ENCODE results near the gene PPP3R1. TPM values are rescaled to one million over a fixed set of nuclear protein-coding genes. Genes with fewer than 3 reads are reported as not detected.

Gene PPP3R1
- total RNA-seq, 1 experiment from 2014 or later = 83.8 TPM

GRCh38 chr2:68223419-68223818, 28.9 kb downstream of the PPP3R1 start:
- intact Hi-C loops (cut with micrococcal nuclease; ENCODE audit: unreplicated experiment) = no loop called here
- BruUV-seq (replicated peaks) = no TSS peak
- POLR2A ChIA-PET (ENCODE audit: low non-redundant PET) = interaction anchor here (0.6 kb wide), 1 partner anchor 13 kb away, joined by 3 read pairs; no protein-coding TSS in a partner anchor

GRCh38 chr2:68222287-68222686, 30.0 kb downstream of the PPP3R1 start:
- CTCF ChIA-PET = no interaction called here
- Histone ChIP-seq H3K9me3 (ENCODE audit: low read depth, low read length, poor library complexity, severe bottlenecking) (peaks cover 12% of the 10 kb centered on the region), H3K36me3 (ENCODE audit: insufficient read depth, low read length, poor library complexity, severe bottlenecking) (peaks cover 8% of the 10 kb centered on the region), H3K4me3 (ENCODE audit: low read depth, low read length, poor library complexity, severe bottlenecking) (no peak overlapping the region), H3K4me1 (ENCODE audit: insufficient read depth, low read length, poor library complexity, severe bottlenecking) (peaks cover 25% of the 10 kb centered on the region), H3K27ac (ENCODE audit: low read depth, low read length, poor library complexity, severe bottlenecking) (no peak overlapping the region), H3K27me3 (replicated peaks; ENCODE audit: insufficient read depth, low read depth, low read length, poor library complexity) (no peaks in the 10 kb centered on the region)
- POLR2A ChIA-PET (ENCODE audit: low non-redundant PET) = no interaction called here
- intact Hi-C loops (cut with micrococcal nuclease; ENCODE audit: unreplicated experiment) = no loop called here
- no TSS peak for BruUV-seq (replicated peaks)
- no peak for DNase-seq (ENCODE audit: low spot score)
- TF ChIP-seq EZH2 (IDR thresholded peaks at IDR 0.05; ENCODE audit: borderline replicate concordance, low read depth, low read length, poor library complexity, severe bottlenecking) (no peak), CTCF (conservative IDR thresholded peaks at IDR 0.05; ENCODE audit: low read depth, low read length) (no peak)

More at GRCh38 chr2:68223419-68223818, 28.9 kb downstream of the PPP3R1 start:
- peaks cover 12% of the 10 kb centered on the region for H3K9me3 ChIP-seq (ENCODE audit: low read depth, low read length, poor library complexity, severe bottlenecking)
- no peak for TF ChIP-seq CTCF (conservative IDR thresholded peaks at IDR 0.05; ENCODE audit: low read depth, low read length)
- TF ChIP-seq EZH2 (IDR thresholded peaks at IDR 0.05; ENCODE audit: borderline replicate concordance, low read depth, low read length, poor library complexity, severe bottlenecking) = no peak
- H3K27me3 ChIP-seq (replicated peaks; ENCODE audit: insufficient read depth, low read depth, low read length, poor library complexity) = no peaks in the 10 kb centered on the region
- H3K4me1 ChIP-seq (ENCODE audit: insufficient read depth, low read length, poor library complexity, severe bottlenecking) = peaks cover 16% of the 10 kb centered on the region
- CTCF ChIA-PET = no interaction called here
- no peak overlapping the region for H3K4me3 ChIP-seq (ENCODE audit: low read depth, low read length, poor library complexity, severe bottlenecking)
- DNase-seq (ENCODE audit: low spot score) = no peak
- H3K36me3 ChIP-seq (ENCODE audit: insufficient read depth, low read length, poor library complexity, severe bottlenecking) = peaks cover 8% of the 10 kb centered on the region
- H3K27ac ChIP-seq (ENCODE audit: low read depth, low read length, poor library complexity, severe bottlenecking) = no peak overlapping the region

GRCh38 chr2:68218343-68218901, 33.9 kb downstream of the PPP3R1 start:
- DNase-seq (ENCODE audit: low spot score) = no peak
- no peak overlapping the region for H3K4me3 ChIP-seq (ENCODE audit: low read depth, low read length, poor library complexity, severe bottlenecking)
- BruUV-seq (replicated peaks) = no TSS peak
- H3K27me3 ChIP-seq (replicated peaks; ENCODE audit: insufficient read depth, low read depth, low read length, poor library complexity) = no peaks in the 10 kb centered on the region
- peaks cover 24% of the 10 kb centered on the region for H3K4me1 ChIP-seq (ENCODE audit: insufficient read depth, low read length, poor library complexity, severe bottlenecking)
- no peak overlapping the region for H3K27ac ChIP-seq (ENCODE audit: low read depth, low read length, poor library complexity, severe bottlenecking)
- ChIA-PET POLR2A (ENCODE audit: low non-redundant PET) (no interaction called here), CTCF (interaction anchor here (1.1 kb wide), 1 partner anchor 22 kb away, joined by 3 read pairs; no protein-coding TSS in a partner anchor)
- peaks cover 15% of the 10 kb centered on the region for H3K36me3 ChIP-seq (ENCODE audit: insufficient read depth, low read length, poor library complexity, severe bottlenecking)
- H3K9me3 ChIP-seq (ENCODE audit: low read depth, low read length, poor library complexity, severe bottlenecking) = peaks cover 12% of the 10 kb centered on the region
- TF ChIP-seq EZH2 (IDR thresholded peaks at IDR 0.05; ENCODE audit: borderline replicate concordance, low read depth, low read length, poor library complexity, severe bottlenecking) (no peak), CTCF (conservative IDR thresholded peaks at IDR 0.05; ENCODE audit: low read depth, low read length) (no peak)
- intact Hi-C loops (cut with micrococcal nuclease; ENCODE audit: unreplicated experiment) = no loop called here
